Mucosa of descending colon (tissue), 3 donors: ENCODE results near the gene TEKT5. TPM values are rescaled to one million over a fixed set of nuclear protein-coding genes. Genes with fewer than 3 reads are reported as not detected.
"Not testable (repeated sequence)": the region's sequence is repeated elsewhere in the genome, so short reads cannot be mapped to it uniquely, and the experiment has no call there.

Experiments used
- ATAC-seq: fragments of 200-7000 bp; cut with Tn5 transposase; one replicate; pipeline ENCODE4 v1.9.1; 2020; ENCODE audit warnings: mild to moderate bottlenecking, moderate library complexity
- DNase-seq, 3 donors: peaks; one replicate each; pipeline ENCODE4 v3.0.0-alpha.2; 2020
- H3K36me3 ChIP-seq: fragments of 200-600 bp; one replicate; pipeline ENCODE4 v1.8.0; 2021; ENCODE audit warnings: low read depth, mild to moderate bottlenecking
- H3K4me1 ChIP-seq: fragments of 200-600 bp; one replicate; pipeline ENCODE4 v1.8.0; 2021; ENCODE audit warnings: low read depth, mild to moderate bottlenecking
- H3K4me3 ChIP-seq: fragments of 200-600 bp; one replicate; pipeline ENCODE4 v1.8.0; 2021; ENCODE audit warnings: mild to moderate bottlenecking
- H3K9me3 ChIP-seq: fragments of 200-600 bp; one replicate; pipeline ENCODE4 v1.8.0; 2021; ENCODE audit warnings: mild to moderate bottlenecking
- intact Hi-C, 2 donors: fragments of 100-400 bp; cut with DNase I in 1 of 2; cut with micrococcal nuclease in 1 of 2; formaldehyde crosslinking; loops; one replicate each; pipeline versions ENCODE4 v1.11.0 to v1.11.1; 2022; cut with DNase I, micrococcal nuclease
- long read RNA-seq, 2 donors: library from polyadenylated mRNA; unstranded; transcript quantifications; one replicate each; pipeline ENCODE4 v2.0.0, GENCODE V29; 2019 to 2021
- total RNA-seq, 3 donors: library from RNA; stranded (reverse); fragmentation: NEBNext Ultra II Directional in 2 of 3; extraction: Animal tissue kit (Norgen Biotek cat#: 25700) in 2 of 3; gene quantifications; one replicate each; pipeline versions ENCODE4 v1.2.1 to v1.2.4, GENCODE V29; 2021 to 2023
- TF ChIP-seq, protein P1 (sequence below): fragments of 200-600 bp; IDR thresholded peaks from one replicate; pipeline ENCODE4 v1.8.0; 2022; ENCODE audit warnings: antibody characterized with exemption, mild to moderate bottlenecking
- donor health status: DM: no; HTN: no; CAD: no; lungs with moderate emphysema.
- donor health status: DM: no; HTN: no; CAD: no.
- donor health status: DM: no; HTN: yes; CAD: no.

Gene TEKT5
- under 1 TPM; 0.28 to 0.90 (median 0.46) TPM for total RNA-seq
- long read RNA-seq, donor 1, partial matches to known transcripts = 0 of 1 reads
- long read RNA-seq, donor 1, other reads (novel, unspliced or antisense) = 1 of 1 reads
- long read RNA-seq, donor 2 = 0 reads

DNA sequence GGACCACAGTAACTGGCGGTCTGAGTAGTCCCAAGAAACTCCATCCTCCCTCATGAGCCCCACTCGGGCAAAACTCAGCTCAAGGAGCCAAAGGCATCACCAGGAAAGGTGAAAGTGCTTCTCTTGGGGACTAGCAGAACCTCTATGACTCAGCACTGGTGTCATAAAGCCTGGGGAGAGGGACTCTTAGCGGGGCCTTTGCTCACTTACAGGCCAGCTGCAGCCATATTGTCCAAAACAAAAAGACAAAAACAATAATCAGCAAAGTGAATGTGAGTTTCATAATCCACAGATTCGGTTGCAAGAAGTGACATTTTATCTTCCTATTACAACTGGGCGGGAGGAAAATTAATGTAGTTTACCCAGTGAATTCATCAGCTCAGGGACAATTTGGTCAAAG lies at the start of gene TEKT5:
Gene TEKT5, minus strand, starts transcription at position 101 of the 400 bp plus-strand sequence. Its CDS starts 57 bp downstream, at position 44.
- ATAC-seq = no peak

DNA sequence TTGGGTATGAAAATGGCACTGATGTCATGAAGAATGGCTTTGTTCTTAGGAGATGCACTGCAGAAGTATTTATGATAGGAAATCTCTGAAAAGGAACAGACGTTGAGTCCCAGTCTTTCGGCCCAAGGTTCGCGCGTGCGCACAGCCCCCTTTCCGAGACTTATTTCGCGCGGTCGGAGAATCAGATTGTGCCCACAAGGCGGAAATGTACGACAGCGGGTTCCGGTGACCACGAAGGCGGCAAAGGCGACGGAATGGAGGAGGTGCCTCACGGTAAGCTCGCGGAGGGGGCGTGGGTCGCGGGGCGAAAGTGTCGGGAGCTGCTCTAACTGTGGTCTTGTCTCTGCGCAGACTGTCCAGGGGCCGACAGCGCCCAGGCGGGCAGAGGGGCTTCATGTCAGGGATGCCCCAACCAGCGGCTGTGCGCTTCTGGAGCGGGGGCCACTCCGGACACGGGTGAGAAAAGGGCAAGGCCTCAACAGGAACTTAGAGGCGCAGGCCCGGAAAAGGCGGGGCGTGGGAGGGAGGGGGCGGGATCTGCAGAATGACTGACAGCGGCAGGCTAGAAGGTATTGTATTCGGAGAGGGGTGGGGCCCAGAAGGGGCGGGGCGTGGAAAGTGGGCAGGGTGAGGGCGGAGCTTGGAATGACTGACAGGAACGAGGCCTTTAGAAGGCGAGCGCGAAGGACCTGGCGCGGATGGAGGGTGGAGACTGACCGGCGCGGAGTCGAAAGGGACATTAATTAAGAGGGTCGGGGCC lies 49.1 kb upstream of the TEKT5 start, which contains the start of gene NUBP1:
Gene NUBP1, plus strand, starts transcription at position 233 of the 760 bp plus-strand sequence. Its CDS starts 22 bp downstream, at position 255.
- Histone ChIP-seq H3K9me3 (no peaks in the 10 kb centered on the region), H3K4me1 (peaks cover 4% of the 10 kb centered on the region), H3K36me3 (no peaks in the 10 kb centered on the region), H3K4me3 (peak within 1 kb of the TSS; percentile 25)
- DNase-seq = peak; percentile 100
- intact Hi-C loops = loop anchor here in 1 of 2 donors (5.0 kb wide), 1 partner anchor 179 kb away; no protein-coding TSS in a partner anchor
- TF ChIP-seq, protein P1, sequence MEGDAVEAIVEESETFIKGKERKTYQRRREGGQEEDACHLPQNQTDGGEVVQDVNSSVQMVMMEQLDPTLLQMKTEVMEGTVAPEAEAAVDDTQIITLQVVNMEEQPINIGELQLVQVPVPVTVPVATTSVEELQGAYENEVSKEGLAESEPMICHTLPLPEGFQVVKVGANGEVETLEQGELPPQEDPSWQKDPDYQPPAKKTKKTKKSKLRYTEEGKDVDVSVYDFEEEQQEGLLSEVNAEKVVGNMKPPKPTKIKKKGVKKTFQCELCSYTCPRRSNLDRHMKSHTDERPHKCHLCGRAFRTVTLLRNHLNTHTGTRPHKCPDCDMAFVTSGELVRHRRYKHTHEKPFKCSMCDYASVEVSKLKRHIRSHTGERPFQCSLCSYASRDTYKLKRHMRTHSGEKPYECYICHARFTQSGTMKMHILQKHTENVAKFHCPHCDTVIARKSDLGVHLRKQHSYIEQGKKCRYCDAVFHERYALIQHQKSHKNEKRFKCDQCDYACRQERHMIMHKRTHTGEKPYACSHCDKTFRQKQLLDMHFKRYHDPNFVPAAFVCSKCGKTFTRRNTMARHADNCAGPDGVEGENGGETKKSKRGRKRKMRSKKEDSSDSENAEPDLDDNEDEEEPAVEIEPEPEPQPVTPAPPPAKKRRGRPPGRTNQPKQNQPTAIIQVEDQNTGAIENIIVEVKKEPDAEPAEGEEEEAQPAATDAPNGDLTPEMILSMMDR = no peak
- ATAC-seq = peak; percentile 98

More for the DNA sequence above, at the start of gene TEKT5:
- TF ChIP-seq, protein P1 = no peak
- intact Hi-C loops = no loop called here
- Histone ChIP-seq H3K4me1 (no peaks in the 10 kb centered on the region), H3K4me3 (no peak within 1 kb of the TSS), H3K9me3 (no peaks in the 10 kb centered on the region), H3K36me3 (no peaks in the 10 kb centered on the region)
- no peak for DNase-seq

DNA sequence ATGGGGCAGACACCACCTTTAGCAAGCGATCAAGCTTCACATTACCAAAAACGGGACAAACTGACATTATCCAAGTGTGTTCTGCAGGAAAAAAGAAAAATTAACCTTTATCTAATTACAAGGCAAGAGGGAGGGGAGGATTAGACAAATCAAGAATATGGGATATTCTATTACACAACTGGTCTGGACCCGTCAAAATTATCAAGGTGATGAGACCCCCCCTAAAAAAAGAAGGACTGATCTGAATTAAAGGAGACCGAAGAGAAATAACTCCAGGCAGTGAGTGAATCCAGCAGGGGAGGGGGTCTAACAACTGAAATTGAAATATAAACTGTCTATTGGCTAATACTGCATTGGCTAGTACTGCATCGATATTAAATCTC lies 48.5 kb upstream of the TEKT5 start:
- Histone ChIP-seq H3K36me3 (no peaks in the 10 kb centered on the region), H3K9me3 (no peaks in the 10 kb centered on the region), H3K4me1 (peaks cover 4% of the 10 kb centered on the region), H3K4me3 (peak overlapping the region; percentile 25)
- TF ChIP-seq, protein P1 = no peak
- intact Hi-C loops = loop anchor here in 1 of 2 donors (5.0 kb wide), 1 partner anchor 179 kb away; no protein-coding TSS in a partner anchor
- DNase-seq (no peak), ATAC-seq (no peak)

DNA sequence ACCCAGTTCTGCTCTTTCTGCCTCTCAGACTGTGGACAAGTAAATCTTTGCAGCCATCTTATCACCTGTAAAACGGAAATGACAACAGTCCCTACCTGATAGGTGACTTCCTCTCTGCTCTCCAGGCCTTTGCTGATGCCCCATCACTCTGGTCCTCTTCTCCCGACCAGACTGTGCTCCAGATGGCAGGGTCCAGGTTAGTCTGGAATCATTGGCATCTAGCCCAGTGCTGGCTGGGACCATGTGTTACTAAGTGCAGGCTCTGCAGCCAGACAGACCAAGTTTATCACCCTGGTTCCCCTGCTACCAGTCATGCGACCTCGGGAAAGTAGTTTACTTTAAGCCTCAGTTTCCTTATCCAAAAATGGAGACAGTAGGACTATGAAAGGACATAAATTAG lies 47.1 kb upstream of the TEKT5 start:
- TF ChIP-seq, protein P1 = no peak
- H3K4me1 ChIP-seq = peaks cover 4% of the 10 kb centered on the region
- ATAC-seq (no peak), DNase-seq (no peak)
- no peak overlapping the region for H3K4me3 ChIP-seq
- intact Hi-C loops = loop anchor here in 1 of 2 donors (5.0 kb wide), 1 partner anchor 180 kb away; no protein-coding TSS in a partner anchor
- no peaks in the 10 kb centered on the region for H3K9me3 ChIP-seq
- no peaks in the 10 kb centered on the region for H3K36me3 ChIP-seq

DNA sequence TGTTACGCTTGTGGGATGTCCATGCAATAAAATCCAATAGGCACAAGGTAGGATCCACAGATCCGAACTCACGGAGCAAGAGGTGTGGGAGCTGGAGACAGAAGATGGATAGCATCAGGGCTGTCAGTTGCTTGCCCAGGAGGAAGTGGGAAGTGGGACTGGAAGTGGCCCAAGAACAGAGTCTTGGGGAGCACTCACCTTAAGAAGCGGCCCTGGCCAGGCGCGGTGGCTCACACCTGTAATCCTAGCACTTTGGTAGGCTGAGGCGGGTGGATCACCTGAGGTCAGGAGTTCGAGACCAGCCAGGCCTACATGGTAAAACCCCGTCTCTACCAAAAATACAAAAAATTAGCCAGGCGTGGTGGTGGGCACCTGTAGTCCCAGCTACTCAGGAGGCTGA lies 46.5 kb upstream of the TEKT5 start:
- H3K4me3 ChIP-seq, H3K9me3 ChIP-seq, DNase-seq, ATAC-seq, H3K36me3 ChIP-seq, H3K4me1 ChIP-seq: not testable (repeated sequence)
- intact Hi-C loops = loop anchor here in 1 of 2 donors (5.0 kb wide), 1 partner anchor 181 kb away; no protein-coding TSS in a partner anchor

DNA sequence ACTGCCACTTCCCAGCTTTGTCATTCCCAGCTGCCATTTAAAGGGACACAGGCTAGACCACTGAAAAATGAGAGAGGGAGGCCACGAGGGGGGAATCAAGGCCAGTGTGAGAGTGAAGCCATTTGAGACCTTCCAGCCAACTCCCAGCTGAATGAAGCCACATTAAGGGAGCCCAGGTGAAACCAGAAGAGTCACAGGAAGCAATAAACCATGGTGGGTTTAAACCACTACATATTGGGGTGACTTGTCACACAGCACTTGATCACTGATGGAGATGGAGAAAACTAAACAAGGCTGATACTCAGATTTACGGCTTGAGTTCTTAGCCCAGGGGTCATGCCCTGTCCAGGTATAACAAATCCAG lies 46.1 kb upstream of the TEKT5 start:
- H3K36me3 ChIP-seq = no peaks in the 10 kb centered on the region
- peaks cover 4% of the 10 kb centered on the region for H3K4me1 ChIP-seq
- TF ChIP-seq, protein P1 = no peak
- ATAC-seq (no peak), DNase-seq (no peak)
- intact Hi-C loops = loop anchor here in 1 of 2 donors (5.0 kb wide), 1 partner anchor 181 kb away; no protein-coding TSS in a partner anchor
- no peaks in the 10 kb centered on the region for H3K9me3 ChIP-seq
- H3K4me3 ChIP-seq = no peak overlapping the region
